Transverse colon (tissue), 4 donors: ENCODE measurements around the gene NCBP3. TPM values are rescaled to one million over a fixed set of nuclear protein-coding genes. Genes with fewer than 3 reads are reported as not detected.

Experiments
- DNase-seq: peaks from one replicate; pipeline ENCODE4 v3.0.0-alpha.2; 2019
- H3K27ac ChIP-seq, 4 donors: fragments of 200-600 bp; sonication (generic); 2 replicates each; pipeline ENCODE4 v1.5.1; 2016 to 2018; ENCODE audit warnings: inconsistent platforms in 4 of 4
- H3K27me3 ChIP-seq: fragments of 200-600 bp; sonication (generic); 2 replicates; pipeline ENCODE4 v1.5.1; 2017; ENCODE audit warnings: inconsistent platforms
- H3K36me3 ChIP-seq, 4 donors: fragments of 200-600 bp; sonication (generic); 2 replicates each; pipeline ENCODE4 v1.5.1; 2017 to 2019; ENCODE audit warnings: inconsistent platforms in 4 of 4
- H3K4me1 ChIP-seq, 4 donors: fragments of 200-600 bp; sonication (generic); 2 replicates each; pipeline ENCODE4 v1.5.1; 2017 to 2020; ENCODE audit warnings: inconsistent platforms in 4 of 4
- H3K4me3 ChIP-seq, 4 donors: fragments of 200-600 bp; sonication (generic); 1 replicate in 1 of 4; 2 replicates in 3 of 4; pipeline versions ENCODE4 v1.5.1 to v1.6.1; 2017 to 2019; ENCODE audit warnings: inconsistent platforms in 4 of 4
- H3K9me3 ChIP-seq, 2 donors: fragments of 200-600 bp; sonication (generic); 2 replicates each; pipeline ENCODE4 v1.5.1; 2017 to 2019; ENCODE audit warnings: inconsistent platforms in 2 of 2
- EP300 ChIP-seq: sonication (generic); formaldehyde crosslinking; IDR thresholded peaks from one replicate; pipeline ENCODE4 v1.6.1; 2017; ENCODE audit warnings: antibody characterized with exemption, low read depth
- POLR2A ChIP-seq: fragments of 450-650 bp; IDR thresholded peaks from one replicate; pipeline ENCODE4 v1.6.1; 2016; ENCODE audit warnings: antibody characterized with exemption, mild to moderate bottlenecking, moderate library complexity
- POLR2AphosphoS5 ChIP-seq, 3 donors: sonication (generic); formaldehyde crosslinking; IDR thresholded peaks; one replicate each; pipeline ENCODE4 v1.6.1; 2016; ENCODE audit warnings: antibody characterized with exemption in 3 of 3
- WGBS, 2 donors: methylation state at CpG; one replicate each; pipeline ENCODE4 v1.1.5; 2018; ENCODE audit warnings: low coverage in 1 of 2; 5-methylcytosine and 5-hydroxymethylcytosine counted together
- in situ Hi-C, 4 donors: fragments of 200-750 bp; cut with MboI; loops; one replicate each; pipeline versions ENCODE4 v1.15.0 to v1.15.1; 2017; ENCODE audit warnings: low sequenced_read_pairs in 3 of 4, low pct_ligation_motif_present in 1 of 4, low pct_unique_long_range_greater_than_20kb in 1 of 4
- intact Hi-C: fragments of 100-400 bp; cut with DNase I; formaldehyde crosslinking; loops from one replicate; pipeline ENCODE4 v1.15.1; 2023; ENCODE audit warnings: low total_unique reads
- total RNA-seq, 4 donors: library from RNA; depleted of rRNA; stranded (reverse); fragments of >200 nt; gene quantifications; one replicate each; pipeline ENCODE4 v1.1.0, GENCODE V29; 2016
- TF ChIP-seq, protein P1 (sequence below), 5 experiments: fragments of 200-600 bp in 3 of 5; fragments of 450-650 bp in 2 of 5; sonication (generic) in 3 of 5; IDR thresholded peaks; 1 replicate in 2 of 5; 2 replicates in 3 of 5; pipeline ENCODE4 v1.5.1; 2016 to 2017; ENCODE audit warnings: antibody characterized with exemption in 5 of 5, inconsistent platforms in 3 of 5, mild to moderate bottlenecking in 2 of 5, moderate library complexity in 1 of 5

Gene NCBP3
- total RNA-seq, 4 donors from 2014 or later: 28.9 to 55.6 (median 45.8) TPM

DNA sequence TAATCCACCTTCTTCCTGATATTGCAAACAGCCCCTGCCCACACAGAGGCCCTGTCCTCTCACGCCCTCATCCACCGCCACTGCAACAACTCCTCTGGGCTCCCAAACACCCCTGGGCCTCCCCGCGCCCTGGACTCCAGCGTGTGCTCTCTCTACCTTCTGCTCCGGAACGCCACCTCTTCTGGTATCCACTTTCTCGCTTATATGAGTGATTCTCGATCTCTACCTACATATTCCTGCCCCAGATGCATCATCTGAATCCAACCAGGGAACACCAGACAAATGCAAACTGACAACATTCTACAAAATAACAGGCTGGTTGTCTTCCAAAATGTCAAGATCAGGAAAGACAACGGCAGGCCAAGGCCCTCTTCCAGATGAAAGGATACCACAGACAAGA, 27.8 kb upstream of the NCBP3 start:
- TF ChIP-seq POLR2AphosphoS5 (IDR thresholded peaks at IDR 0.05) (no peak), EP300 (no peak), POLR2A (no peak)
- TF ChIP-seq, protein P1, sequence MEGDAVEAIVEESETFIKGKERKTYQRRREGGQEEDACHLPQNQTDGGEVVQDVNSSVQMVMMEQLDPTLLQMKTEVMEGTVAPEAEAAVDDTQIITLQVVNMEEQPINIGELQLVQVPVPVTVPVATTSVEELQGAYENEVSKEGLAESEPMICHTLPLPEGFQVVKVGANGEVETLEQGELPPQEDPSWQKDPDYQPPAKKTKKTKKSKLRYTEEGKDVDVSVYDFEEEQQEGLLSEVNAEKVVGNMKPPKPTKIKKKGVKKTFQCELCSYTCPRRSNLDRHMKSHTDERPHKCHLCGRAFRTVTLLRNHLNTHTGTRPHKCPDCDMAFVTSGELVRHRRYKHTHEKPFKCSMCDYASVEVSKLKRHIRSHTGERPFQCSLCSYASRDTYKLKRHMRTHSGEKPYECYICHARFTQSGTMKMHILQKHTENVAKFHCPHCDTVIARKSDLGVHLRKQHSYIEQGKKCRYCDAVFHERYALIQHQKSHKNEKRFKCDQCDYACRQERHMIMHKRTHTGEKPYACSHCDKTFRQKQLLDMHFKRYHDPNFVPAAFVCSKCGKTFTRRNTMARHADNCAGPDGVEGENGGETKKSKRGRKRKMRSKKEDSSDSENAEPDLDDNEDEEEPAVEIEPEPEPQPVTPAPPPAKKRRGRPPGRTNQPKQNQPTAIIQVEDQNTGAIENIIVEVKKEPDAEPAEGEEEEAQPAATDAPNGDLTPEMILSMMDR (IDR thresholded peaks at IDR 0.05): no peak
- DNase-seq: no peak
- Histone ChIP-seq H3K9me3 (no peaks in the 10 kb centered on the region), H3K4me1 (peaks cover 0 to 4% (median 0%) of the 10 kb centered on the region in 4 donors), H3K4me3 (no peak overlapping the region), H3K27me3 (no peaks in the 10 kb centered on the region), H3K36me3 (peaks cover 0 to 8% (median 0%) of the 10 kb centered on the region in 4 donors), H3K27ac (no peak overlapping the region)
- intact Hi-C loops: loop anchor here (10.0 kb wide), 1 partner anchor 1399 kb away; no protein-coding TSS in a partner anchor
- WGBS, 2 donors: 92 to 94% methylated on average over 2 to 10 of the region's 10 CpGs
- in situ Hi-C loops: no loop called here

DNA sequence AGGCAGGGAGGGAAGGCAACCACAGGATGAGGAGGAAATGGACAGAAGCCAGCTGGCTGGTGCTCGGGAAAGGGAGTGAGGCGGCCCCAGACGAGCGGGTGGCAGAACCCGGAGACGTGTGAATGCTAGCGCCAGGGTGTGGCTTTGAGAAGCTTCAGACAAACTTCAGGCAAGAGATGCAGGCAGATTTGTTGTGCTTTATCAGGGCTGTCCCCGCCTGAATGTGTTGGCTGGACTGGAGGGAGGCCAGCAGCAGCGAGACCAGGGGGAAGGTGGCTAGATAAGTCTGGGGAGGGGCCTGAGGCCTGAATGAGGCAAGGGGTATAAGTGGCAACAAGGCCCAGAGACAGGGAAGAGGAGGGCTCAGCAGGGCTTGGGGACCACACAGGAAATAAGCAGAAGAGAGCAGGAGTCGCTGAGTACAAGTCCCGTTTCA, 24.8 kb upstream of the NCBP3 start:
- WGBS, 2 donors: 37 to 55% methylated on average over 2 to 11 of the region's 11 CpGs
- intact Hi-C loops: loop anchor here (10.0 kb wide), 1 partner anchor 1396 kb away; no protein-coding TSS in a partner anchor
- no peak for TF ChIP-seq EP300
- TF ChIP-seq, protein P1 (IDR thresholded peaks at IDR 0.05): no peak
- no peak for TF ChIP-seq POLR2AphosphoS5 (IDR thresholded peaks at IDR 0.05)
- no peak for TF ChIP-seq POLR2A
- Histone ChIP-seq H3K27me3 (no peaks in the 10 kb centered on the region), H3K4me3 (no peak overlapping the region), H3K4me1 (peaks cover 0 to 4% (median 0%) of the 10 kb centered on the region in 4 donors), H3K27ac (peak overlapping the region in 1 of 4 donors; percentile 10), H3K9me3 (no peaks in the 10 kb centered on the region), H3K36me3 (peaks cover 0 to 8% (median 0%) of the 10 kb centered on the region in 4 donors)
- in situ Hi-C loops: no loop called here
- peak; percentile 34 for DNase-seq

DNA sequence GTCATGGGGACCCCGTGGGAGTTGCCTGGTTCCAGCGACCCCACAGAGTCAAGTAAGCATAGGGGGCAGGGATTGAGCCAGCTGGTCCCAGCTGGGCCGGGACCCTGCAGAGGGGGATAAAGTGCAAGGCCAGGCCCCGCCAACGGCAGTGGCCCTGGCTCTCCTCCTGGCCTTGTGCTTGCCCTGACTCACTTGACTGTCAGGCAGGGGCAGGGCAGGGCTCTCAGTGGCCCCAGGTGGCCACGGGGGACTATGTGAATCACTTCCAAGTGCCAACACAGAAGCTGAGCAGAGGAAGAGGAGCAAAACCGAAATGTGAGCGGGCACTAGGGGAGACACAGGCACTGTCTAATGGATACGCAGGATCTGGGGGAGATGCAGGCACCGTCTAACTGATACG, 21.6 kb upstream of the NCBP3 start:
- H3K36me3 ChIP-seq: peaks cover 0 to under 1% (median 0%) of the 10 kb centered on the region in 4 donors
- H3K27me3 ChIP-seq: no peaks in the 10 kb centered on the region
- H3K4me3 ChIP-seq: no peak overlapping the region
- no peak overlapping the region for H3K27ac ChIP-seq
- DNase-seq: no peak
- H3K9me3 ChIP-seq: no peaks in the 10 kb centered on the region
- intact Hi-C loops: loop anchor here (10.0 kb wide), 1 partner anchor 137 kb away; no protein-coding TSS in a partner anchor
- in situ Hi-C loops: no loop called here
- whole genome bisulfite sequencing, 2 donors: 80% methylated on average over 11 of the region's 11 CpGs; no CpG with 5 or more reads in 1 of the 2 donors
- no peak for TF ChIP-seq POLR2A
- TF ChIP-seq, protein P1 (IDR thresholded peaks at IDR 0.05): no peak
- no peak for TF ChIP-seq POLR2AphosphoS5 (IDR thresholded peaks at IDR 0.05)
- no peak for TF ChIP-seq EP300
- peaks cover 0 to 5% (median 2%) of the 10 kb centered on the region in 4 donors for H3K4me1 ChIP-seq

DNA sequence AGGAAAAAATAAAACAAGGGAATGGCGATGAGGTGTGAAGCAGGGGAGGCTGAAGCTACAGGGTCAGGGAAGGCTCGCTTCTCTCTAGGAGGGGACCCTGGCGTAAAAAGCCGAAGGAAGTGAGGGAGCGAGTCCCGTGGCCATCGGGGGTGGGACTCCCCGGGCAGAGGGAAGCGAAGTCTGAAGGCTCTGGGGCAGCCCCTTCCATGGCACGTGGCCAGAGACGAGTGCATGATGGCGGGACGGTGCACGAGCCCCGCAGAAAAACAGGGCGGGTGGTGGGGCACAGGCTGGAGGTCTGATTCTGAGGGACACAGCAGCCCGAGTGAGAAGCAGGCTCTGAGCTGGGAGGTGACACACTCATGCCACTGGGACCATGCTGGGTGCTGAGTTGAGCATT, 21.1 kb upstream of the NCBP3 start:
- H3K4me3 ChIP-seq: no peak overlapping the region
- DNase-seq: no peak
- no peak for TF ChIP-seq POLR2AphosphoS5 (IDR thresholded peaks at IDR 0.05)
- TF ChIP-seq POLR2A: no peak
- TF ChIP-seq, protein P1 (IDR thresholded peaks at IDR 0.05): no peak
- no peak for TF ChIP-seq EP300
- intact Hi-C loops (loop anchor here (10.0 kb wide), 1 partner anchor 138 kb away; no protein-coding TSS in a partner anchor), in situ Hi-C loops (no loop called here)
- no peaks in the 10 kb centered on the region for H3K9me3 ChIP-seq
- no peaks in the 10 kb centered on the region for H3K36me3 ChIP-seq
- H3K27me3 ChIP-seq: no peaks in the 10 kb centered on the region
- 80 to 83% methylated on average over 11 to 17 of the region's 17 CpGs for WGBS, 2 donors
- H3K27ac ChIP-seq: no peak overlapping the region
- H3K4me1 ChIP-seq: peaks cover 0 to 5% (median 2%) of the 10 kb centered on the region in 4 donors
